Stimulated activated CD8-positive, alpha-beta memory T cell treated with anti-CD3 and anti-CD28 coated beads, Interleukin-7, amount 100 ng/mL, for 24 hours (primary cell): Measurements from ENCODE around the gene CCDC85C.
"Not testable (repeated sequence)": the region's sequence is repeated elsewhere in the genome, so short reads cannot be mapped to it uniquely, and the experiment has no call there.

Experiments used
- DNase-seq: peaks from one replicate; pipeline ENCODE4 v3.0.0-alpha.2; 2020; ENCODE audit warnings: low read depth

CCDC85C gene

GRCh38 chr14:99603471-99604277 lies at the start of gene CCDC85C:
Gene CCDC85C (minus strand): TSS chr14:99604207. CDS start chr14:99603959, 248 bp downstream.
- peak; percentile 5 for DNase-seq

DNA sequence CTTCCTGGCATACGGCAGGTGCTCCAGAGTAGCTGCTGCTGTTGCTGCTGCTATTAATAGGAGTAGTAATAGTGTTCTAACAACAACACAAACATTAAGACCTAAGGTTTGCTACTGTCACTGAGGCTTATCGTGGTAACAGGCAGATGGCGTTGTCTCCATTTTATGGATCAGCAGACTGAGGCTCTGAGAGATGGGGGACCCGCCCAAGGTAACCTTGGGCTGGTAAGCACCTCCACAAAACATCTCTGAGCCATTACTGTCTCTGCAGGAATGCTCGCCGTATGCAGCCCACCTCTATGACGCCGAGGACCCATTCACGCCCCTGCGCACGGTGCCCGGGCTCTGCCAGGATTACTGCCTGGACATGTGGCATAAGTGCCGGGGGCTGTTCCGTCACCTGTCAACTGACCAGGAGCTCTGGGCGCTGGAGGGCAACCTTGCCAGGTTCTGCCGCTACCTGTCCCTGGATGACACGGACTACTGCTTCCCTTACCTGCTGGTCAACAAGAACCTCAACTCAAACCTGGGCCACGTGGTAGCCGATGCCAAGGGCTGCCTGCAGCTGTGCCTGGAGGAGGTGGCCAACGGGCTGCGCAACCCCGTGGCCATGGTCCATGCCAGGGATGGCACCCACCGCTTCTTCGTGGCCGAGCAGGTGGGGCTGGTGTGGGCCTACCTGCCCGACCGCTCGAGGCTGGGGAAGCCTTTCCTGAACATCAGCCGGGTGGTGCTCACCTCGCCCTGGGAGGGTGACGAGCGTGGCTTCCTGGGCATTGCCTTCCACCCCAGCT lies 48.1 kb upstream of the CCDC85C start:
- DNase-seq: no peak

DNA sequence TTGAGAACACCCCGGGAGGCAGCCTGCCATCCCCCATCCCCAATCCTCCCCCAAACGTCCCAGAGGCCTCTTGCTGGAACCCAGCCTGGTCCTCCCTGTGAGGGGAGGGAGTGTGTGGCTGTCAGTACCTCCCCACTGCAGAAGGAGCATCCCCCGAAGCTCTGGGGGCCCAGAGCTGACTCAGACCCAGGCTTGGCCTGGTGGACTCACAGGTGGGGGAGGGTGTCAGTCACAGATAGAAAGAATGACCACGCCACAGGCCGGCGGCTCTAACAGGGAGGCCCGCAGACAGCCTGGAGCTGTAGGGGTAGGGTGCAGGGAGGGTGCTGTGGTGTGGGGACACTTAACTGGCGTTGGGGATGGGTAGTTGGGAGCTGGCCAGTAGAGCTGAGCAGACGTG lies 46.2 kb upstream of the CCDC85C start:
- DNase-seq: no peak

GRCh38 chr14:99649643-99650042 lies 45.6 kb upstream of the CCDC85C start:
- no peak for DNase-seq

- DNase-seq: no peak
These were observed 45.2 kb upstream of the CCDC85C start for GRCh38 chr14:99649219-99649618.

DNA sequence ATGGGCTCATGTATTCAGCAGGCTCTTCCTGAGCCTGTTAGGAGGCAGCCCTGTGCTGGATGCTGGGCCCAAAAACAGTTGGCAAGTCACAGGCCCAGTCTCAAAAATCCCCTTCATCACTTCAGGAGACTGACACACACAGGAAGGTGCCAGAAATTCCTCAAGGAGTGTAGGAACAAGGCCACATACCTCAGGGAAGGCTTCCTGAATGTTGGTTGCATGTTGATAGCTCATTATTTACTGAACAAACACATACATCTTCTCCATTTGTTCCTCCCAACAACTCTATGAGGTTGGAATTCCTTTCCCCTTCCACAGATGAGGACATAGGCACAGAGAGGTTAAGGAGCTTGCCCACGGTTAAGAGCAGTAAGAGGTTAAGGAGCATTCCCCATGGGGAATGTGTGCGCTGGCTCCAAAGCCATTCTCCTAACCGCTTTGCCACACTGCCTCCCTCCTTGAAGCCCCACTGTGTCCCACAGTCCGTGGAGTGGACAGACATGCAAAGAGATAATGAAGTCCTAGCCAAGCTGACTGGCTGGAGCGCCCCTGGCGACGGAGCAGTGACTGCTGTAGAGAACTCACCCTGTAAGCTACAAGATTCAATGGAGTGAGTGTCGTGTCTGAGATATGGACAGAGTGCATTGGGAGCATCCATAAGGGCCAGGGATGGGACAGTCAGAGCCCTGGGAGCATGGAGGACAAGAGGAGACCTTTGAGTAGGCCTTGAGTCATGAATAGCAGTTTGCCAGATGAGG lies 44.2 kb upstream of the CCDC85C start:
- no peak for DNase-seq

DNA sequence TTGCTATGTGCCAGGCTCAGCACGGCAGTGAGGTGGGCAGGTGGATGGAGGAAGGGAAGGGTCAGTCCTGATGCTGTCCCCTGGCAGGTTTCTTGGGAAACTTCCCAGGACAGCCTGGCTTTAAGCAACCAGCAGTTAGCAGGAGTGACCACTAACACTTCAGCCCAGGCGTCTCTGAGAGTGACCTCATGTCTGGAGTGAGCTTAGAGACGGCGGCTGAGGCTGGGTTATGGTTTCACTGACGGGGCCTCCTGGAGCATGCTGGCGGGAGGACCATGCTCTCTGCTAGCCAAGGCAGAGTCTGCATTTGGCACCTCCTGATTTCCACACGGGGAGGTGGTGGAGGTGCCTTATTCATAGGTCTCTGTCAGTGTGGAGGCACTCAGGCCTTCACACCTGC lies 43.4 kb upstream of the CCDC85C start:
- DNase-seq: no peak

GRCh38 chr14:99645545-99646505 lies 41.8 kb upstream of the CCDC85C start:
- DNase-seq: no peak

GRCh38 chr14:99644723-99645544 lies 40.9 kb upstream of the CCDC85C start, which contains the start of gene HHIPL1:
Gene HHIPL1 (plus strand): TSS chr14:99645129. CDS start chr14:99645208, 79 bp downstream.
- DNase-seq: no peak

DNA sequence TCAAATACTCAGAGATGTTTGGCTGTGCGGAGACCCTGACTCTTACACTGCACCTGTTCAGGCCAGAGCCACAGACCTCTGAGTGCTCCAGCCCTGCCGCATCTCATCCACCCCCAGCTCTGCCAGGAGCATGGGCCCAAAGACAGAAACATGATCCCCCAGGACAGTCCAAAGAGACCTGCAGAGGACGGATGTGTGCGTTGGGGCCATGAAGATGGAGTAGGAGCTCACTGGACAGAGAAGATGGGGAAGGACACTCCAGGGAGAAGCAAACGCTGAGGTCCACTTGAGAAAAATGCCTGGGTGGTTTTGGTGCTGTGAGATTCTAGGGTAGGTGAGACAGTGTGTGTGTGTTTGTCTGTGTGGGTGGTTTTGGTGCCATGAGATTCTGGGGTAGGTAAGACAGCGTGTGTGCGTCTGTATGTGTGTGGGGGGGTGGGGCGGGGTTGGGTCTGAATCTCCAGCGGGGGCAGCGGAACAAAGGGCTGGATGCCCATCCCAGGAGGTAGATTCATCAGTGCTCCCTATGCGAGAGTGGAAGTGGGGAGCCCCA lies 40.1 kb upstream of the CCDC85C start:
- no peak for DNase-seq

DNA sequence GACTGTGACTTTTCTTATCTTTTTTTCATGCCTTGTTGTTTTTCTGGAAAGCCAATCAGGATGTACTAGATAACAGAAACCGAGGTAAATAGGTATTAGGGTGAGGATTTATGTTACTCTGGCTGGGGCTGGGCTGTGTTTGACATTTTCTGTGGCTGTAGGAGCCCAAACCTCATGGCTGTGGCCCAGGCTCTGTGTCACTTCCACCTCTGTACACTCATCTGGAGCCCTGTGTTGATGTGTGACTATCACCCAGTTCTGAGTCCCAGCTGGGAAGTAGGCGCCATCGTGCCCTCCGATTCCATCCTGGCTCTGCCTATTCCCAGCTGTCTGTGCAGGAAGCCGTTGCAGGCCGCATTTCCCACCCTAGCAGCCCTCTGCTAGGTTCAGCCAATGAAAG lies 39.3 kb upstream of the CCDC85C start:
- no peak for DNase-seq

DNA sequence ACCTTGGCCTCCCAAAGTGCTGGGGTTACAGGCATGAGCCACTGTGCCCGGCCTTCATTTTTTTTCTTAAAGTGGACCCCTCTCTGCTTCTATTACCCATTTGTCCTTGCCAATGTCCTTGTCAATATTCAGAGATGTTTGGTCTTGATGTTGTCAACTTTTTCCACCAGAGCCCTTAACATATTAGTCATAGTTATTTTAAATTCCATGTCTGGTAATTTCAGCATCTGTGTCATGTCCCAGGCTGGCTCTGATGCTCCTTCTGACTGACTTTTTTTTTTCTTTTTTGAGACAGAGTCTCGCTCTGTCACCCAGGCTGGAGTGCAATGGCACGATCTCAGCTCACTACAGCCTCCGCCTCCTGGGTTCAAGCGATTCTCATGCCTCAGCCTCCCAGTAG lies 38.8 kb upstream of the CCDC85C start:
- not testable (repeated sequence) for DNase-seq

DNA sequence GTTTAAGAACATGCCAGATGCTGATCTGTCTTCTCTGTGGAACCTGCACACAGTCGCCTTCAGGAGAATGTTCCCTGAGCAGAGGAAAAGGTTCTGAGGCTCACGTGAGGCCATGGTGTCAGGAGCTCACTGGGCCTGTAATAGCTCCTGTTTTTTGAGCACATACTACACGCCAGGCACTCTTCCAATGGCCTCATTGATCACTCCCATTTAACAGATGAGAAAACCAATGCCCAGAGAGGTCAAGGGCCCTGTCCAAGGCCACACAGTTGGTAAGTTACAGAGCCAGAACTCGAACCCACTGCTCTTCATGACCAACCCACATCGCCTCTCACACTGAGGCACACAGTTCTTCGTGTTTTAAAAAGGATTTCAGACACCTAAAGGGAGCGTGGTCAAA lies 33.6 kb upstream of the CCDC85C start:
- DNase-seq: no peak

- DNase-seq: no peak
These were observed 32.5 kb upstream of the CCDC85C start for GRCh38 chr14:99636487-99636886.

- DNase-seq: no peak
These were observed 31.1 kb upstream of the CCDC85C start for GRCh38 chr14:99635116-99635515.

DNA sequence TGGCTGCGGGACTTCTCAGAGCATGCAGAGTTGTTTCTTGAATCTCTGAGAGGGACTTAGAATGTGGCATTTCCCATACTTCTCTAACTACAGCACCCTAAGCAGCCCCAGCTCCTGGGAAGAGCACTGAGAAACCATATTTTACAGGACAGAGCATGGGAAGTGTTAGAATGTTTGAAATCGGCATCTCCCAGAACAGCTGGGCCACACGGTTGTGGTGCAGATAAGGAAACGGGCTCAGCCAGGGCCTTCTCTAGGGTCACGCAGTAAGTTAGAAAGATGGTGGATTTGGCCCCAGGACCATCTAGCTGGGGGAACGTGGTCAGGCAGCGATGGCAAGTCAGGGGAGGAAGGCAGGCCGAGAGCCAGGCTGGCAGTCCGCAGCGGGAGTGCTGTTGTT lies 30.4 kb upstream of the CCDC85C start:
- DNase-seq: no peak

DNA sequence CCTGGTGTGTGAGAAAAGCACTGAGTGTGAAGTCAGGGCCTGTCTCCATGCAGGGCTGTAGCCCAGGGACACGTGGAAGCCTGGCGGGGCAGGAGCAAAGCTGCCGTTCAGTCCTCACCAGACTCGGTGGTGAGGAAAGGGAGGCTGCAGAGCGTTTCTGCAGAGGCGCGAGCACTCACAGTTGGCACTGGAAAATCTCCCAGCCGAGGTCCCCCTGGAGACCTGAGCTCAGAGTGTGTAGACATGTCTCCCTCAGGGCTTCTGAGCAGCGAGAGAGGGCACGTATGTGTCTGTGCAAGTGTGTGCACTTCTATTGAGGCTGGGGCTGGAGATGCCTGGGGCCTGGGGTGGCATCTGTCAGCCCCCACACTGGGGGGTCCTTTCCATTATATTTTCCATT lies 29.9 kb upstream of the CCDC85C start:
- DNase-seq: no peak

GRCh38 chr14:99633141-99633540 lies 29.1 kb upstream of the CCDC85C start:
- no peak for DNase-seq

DNA sequence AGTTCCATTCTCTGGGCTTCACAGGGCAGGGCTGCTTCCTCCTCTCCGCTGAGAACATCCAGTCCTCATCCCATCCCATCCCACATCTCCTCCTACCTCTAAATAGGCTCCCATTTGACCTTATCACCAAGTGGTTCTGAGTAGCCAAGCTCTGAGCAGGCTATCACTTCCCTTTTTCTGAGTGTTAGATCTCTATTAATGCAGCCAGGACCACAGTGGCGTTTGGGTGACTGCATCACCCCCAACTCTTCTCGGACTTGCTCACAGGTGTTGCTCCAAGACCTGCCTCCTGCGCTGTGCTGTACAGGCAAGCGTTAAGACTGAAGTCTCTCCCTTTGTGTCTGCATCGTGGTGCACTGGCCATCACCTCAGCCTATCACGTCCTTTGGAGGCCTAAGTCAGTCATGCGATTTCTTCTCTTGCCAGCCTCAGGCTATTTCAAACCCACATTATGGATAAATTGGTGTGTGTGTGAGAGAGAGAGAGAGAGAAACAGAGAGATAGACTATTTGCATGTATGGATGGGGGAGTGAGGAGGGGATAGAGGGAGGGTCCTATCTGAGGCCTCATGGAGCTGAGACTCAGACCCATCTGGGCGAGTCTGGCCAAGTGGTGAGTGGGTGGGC lies 28.5 kb upstream of the CCDC85C start:
- no peak for DNase-seq

GRCh38 chr14:99630202-99630601 lies 26.2 kb upstream of the CCDC85C start:
- DNase-seq: no peak
